ENCODE data around the gene REXO1.

The REXO1 gene

GRCh38 chr19:1832046-1832663, 16.1 kb downstream of the REXO1 start:
- H3K9me3 ChIP-seq (ENCODE audit: insufficient read depth, low read depth, low read length) = no peaks in the 10 kb centered on the region
- no peak overlapping the region for H3K27ac ChIP-seq (ENCODE audit: low read depth, low read length)
- no peak overlapping the region for H3K4me3 ChIP-seq (ENCODE audit: low read length)
- H3K9ac ChIP-seq (ENCODE audit: low read depth, low read length) = no peak overlapping the region
- H3K4me1 ChIP-seq (ENCODE audit: insufficient read depth, low read length) = peaks cover 2% of the 10 kb centered on the region; the same call in 1 of the 2 replicates
- H3K36me3 ChIP-seq (ENCODE audit: insufficient read depth, low read length) = no peaks in the 10 kb centered on the region; the same call in 1 of the 2 replicates
- WGBS = 92% methylated on average over 26 of the region's 26 CpGs
- H3K27me3 ChIP-seq (ENCODE audit: insufficient read depth, low read length) = no peaks in the 10 kb centered on the region

GRCh38 chr19:1830978-1831377, 17.3 kb downstream of the REXO1 start:
- Histone ChIP-seq H3K27ac (ENCODE audit: low read depth, low read length) (no peak overlapping the region), H3K4me1 (ENCODE audit: insufficient read depth, low read length) (peaks cover 9% of the 10 kb centered on the region; the same call in 1 of the 2 replicates), H3K27me3 (ENCODE audit: insufficient read depth, low read length) (no peaks in the 10 kb centered on the region), H3K9me3 (ENCODE audit: insufficient read depth, low read depth, low read length) (no peaks in the 10 kb centered on the region), H3K36me3 (ENCODE audit: insufficient read depth, low read length) (no peaks in the 10 kb centered on the region; the same call in 1 of the 2 replicates), H3K4me3 (ENCODE audit: low read length) (no peak overlapping the region), H3K9ac (ENCODE audit: low read depth, low read length) (no peak overlapping the region)
- WGBS = 95% methylated on average over 11 of the region's 11 CpGs

- Histone ChIP-seq H3K9me3 (ENCODE audit: insufficient read depth, low read depth, low read length) (no peaks in the 10 kb centered on the region), H3K27me3 (ENCODE audit: insufficient read depth, low read length) (no peaks in the 10 kb centered on the region), H3K36me3 (ENCODE audit: insufficient read depth, low read length) (peaks cover 4% of the 10 kb centered on the region), H3K4me3 (ENCODE audit: low read length) (no peak overlapping the region), H3K9ac (ENCODE audit: low read depth, low read length) (no peak overlapping the region), H3K4me1 (ENCODE audit: insufficient read depth, low read length) (peaks cover 9% of the 10 kb centered on the region; the same call in 1 of the 2 replicates), H3K27ac (ENCODE audit: low read depth, low read length) (no peak overlapping the region)
- WGBS = 95% methylated on average over 15 of the region's 15 CpGs
Observed at GRCh38 chr19:1830568-1830967, 17.7 kb downstream of the REXO1 start.

- H3K9me3 ChIP-seq (ENCODE audit: insufficient read depth, low read depth, low read length) = no peaks in the 10 kb centered on the region
- 95% methylated on average over 11 of the region's 11 CpGs for WGBS
- peaks cover 9% of the 10 kb centered on the region; the same call in 1 of the 2 replicates for H3K4me1 ChIP-seq (ENCODE audit: insufficient read depth, low read length)
- H3K36me3 ChIP-seq (ENCODE audit: insufficient read depth, low read length) = peaks cover 8% of the 10 kb centered on the region
- no peak overlapping the region for H3K9ac ChIP-seq (ENCODE audit: low read depth, low read length)
- H3K4me3 ChIP-seq (ENCODE audit: low read length) = no peak overlapping the region
- H3K27me3 ChIP-seq (ENCODE audit: insufficient read depth, low read length) = no peaks in the 10 kb centered on the region
- no peak overlapping the region for H3K27ac ChIP-seq (ENCODE audit: low read depth, low read length)
Observed at GRCh38 chr19:1829958-1830357, 18.3 kb downstream of the REXO1 start.

GRCh38 chr19:1828279-1829238, 19.7 kb downstream of the REXO1 start:
- 95% methylated on average over 57 of the region's 57 CpGs for WGBS
- no peak overlapping the region for H3K4me3 ChIP-seq (ENCODE audit: low read length)
- H3K9me3 ChIP-seq (ENCODE audit: insufficient read depth, low read depth, low read length) = no peaks in the 10 kb centered on the region
- peaks cover 9% of the 10 kb centered on the region; the same call in 1 of the 2 replicates for H3K4me1 ChIP-seq (ENCODE audit: insufficient read depth, low read length)
- H3K27ac ChIP-seq (ENCODE audit: low read depth, low read length) = no peak overlapping the region
- H3K36me3 ChIP-seq (ENCODE audit: insufficient read depth, low read length) = peaks cover 22% of the 10 kb centered on the region
- no peak overlapping the region for H3K9ac ChIP-seq (ENCODE audit: low read depth, low read length)
- no peaks in the 10 kb centered on the region for H3K27me3 ChIP-seq (ENCODE audit: insufficient read depth, low read length)

GRCh38 chr19:1827566-1828278, 20.6 kb downstream of the REXO1 start:
- no peaks in the 10 kb centered on the region for H3K9me3 ChIP-seq (ENCODE audit: insufficient read depth, low read depth, low read length)
- H3K27me3 ChIP-seq (ENCODE audit: insufficient read depth, low read length) = no peaks in the 10 kb centered on the region
- peaks cover 30% of the 10 kb centered on the region for H3K36me3 ChIP-seq (ENCODE audit: insufficient read depth, low read length)
- H3K9ac ChIP-seq (ENCODE audit: low read depth, low read length) = peak overlapping the region; percentile 50; the same call in 1 of the 2 replicates
- H3K4me3 ChIP-seq (ENCODE audit: low read length) = no peak overlapping the region
- peaks cover 9% of the 10 kb centered on the region; the same call in 1 of the 2 replicates for H3K4me1 ChIP-seq (ENCODE audit: insufficient read depth, low read length)
- whole genome bisulfite sequencing = 91% methylated on average over 41 of the region's 41 CpGs
- H3K27ac ChIP-seq (ENCODE audit: low read depth, low read length) = peak overlapping the region; percentile 70

- H3K9ac ChIP-seq (ENCODE audit: low read depth, low read length) = peak overlapping the region; percentile 50; the same call in 1 of the 2 replicates
- peaks cover 9% of the 10 kb centered on the region; the same call in 1 of the 2 replicates for H3K4me1 ChIP-seq (ENCODE audit: insufficient read depth, low read length)
- peak overlapping the region; percentile 29; the same call in 1 of the 2 replicates for H3K4me3 ChIP-seq (ENCODE audit: low read length)
- H3K27me3 ChIP-seq (ENCODE audit: insufficient read depth, low read length) = no peaks in the 10 kb centered on the region
- no peaks in the 10 kb centered on the region for H3K9me3 ChIP-seq (ENCODE audit: insufficient read depth, low read depth, low read length)
- peaks cover 38% of the 10 kb centered on the region for H3K36me3 ChIP-seq (ENCODE audit: insufficient read depth, low read length)
- 21% methylated on average over 57 of the region's 63 CpGs for WGBS
- peak overlapping the region; percentile 86 for H3K27ac ChIP-seq (ENCODE audit: low read depth, low read length)
Observed at GRCh38 chr19:1826557-1827521, 21.4 kb downstream of the REXO1 start.

GRCh38 chr19:1825909-1826556, 22.2 kb downstream of the REXO1 start:
- no peaks in the 10 kb centered on the region for H3K9me3 ChIP-seq (ENCODE audit: insufficient read depth, low read depth, low read length)
- H3K4me1 ChIP-seq (ENCODE audit: insufficient read depth, low read length) = peaks cover 9% of the 10 kb centered on the region; the same call in 1 of the 2 replicates
- H3K27me3 ChIP-seq (ENCODE audit: insufficient read depth, low read length) = no peaks in the 10 kb centered on the region
- peaks cover 44% of the 10 kb centered on the region for H3K36me3 ChIP-seq (ENCODE audit: insufficient read depth, low read length)
- peak overlapping the region; percentile 86 for H3K27ac ChIP-seq (ENCODE audit: low read depth, low read length)
- no peak overlapping the region for H3K9ac ChIP-seq (ENCODE audit: low read depth, low read length)
- 38% methylated on average over 15 of the region's 15 CpGs for WGBS
- no peak overlapping the region for H3K4me3 ChIP-seq (ENCODE audit: low read length)

GRCh38 chr19:1824252-1824622, 24.0 kb downstream of the REXO1 start:
- no peaks in the 10 kb centered on the region for H3K9me3 ChIP-seq (ENCODE audit: insufficient read depth, low read depth, low read length)
- H3K27ac ChIP-seq (ENCODE audit: low read depth, low read length) = no peak overlapping the region
- no peaks in the 10 kb centered on the region for H3K27me3 ChIP-seq (ENCODE audit: insufficient read depth, low read length)
- H3K36me3 ChIP-seq (ENCODE audit: insufficient read depth, low read length) = peaks cover 57% of the 10 kb centered on the region
- H3K4me3 ChIP-seq (ENCODE audit: low read length) = no peak overlapping the region
- peaks cover 9% of the 10 kb centered on the region; the same call in 1 of the 2 replicates for H3K4me1 ChIP-seq (ENCODE audit: insufficient read depth, low read length)
- WGBS = 94% methylated on average over 14 of the region's 14 CpGs
- no peak overlapping the region for H3K9ac ChIP-seq (ENCODE audit: low read depth, low read length)
